Fibroblast of lung (primary cell): ENCODE results near the gene HLA-C. TPM values are rescaled to one million over a fixed set of nuclear protein-coding genes. Genes with fewer than 3 reads are reported as not detected.

ENCODE experiments used
- DNase-seq, 2 donors: peaks; one replicate each; pipeline versions ENCODE4 v3.0.0 to v3.0.0-alpha.2; 2010; ENCODE audit warnings: low read depth in 2 of 2
- H2AFZ ChIP-seq: 2 replicates; pipeline ENCODE4 v1.5.1; 2012; ENCODE audit warnings: low read length, control low read depth, inconsistent platforms
- H3K27ac ChIP-seq: 2 replicates; pipeline ENCODE4 v1.5.1; 2011; ENCODE audit warnings: low read length, control low read depth; ENCODE audit not compliant: insufficient read depth
- H3K27me3 ChIP-seq: 2 replicates; pipeline ENCODE4 v1.5.1; 2011; ENCODE audit warnings: mild to moderate bottlenecking, low read length; ENCODE audit not compliant: control insufficient read depth, insufficient read depth
- H3K36me3 ChIP-seq: 2 replicates; pipeline ENCODE4 v1.5.1; 2011; ENCODE audit warnings: low read length; ENCODE audit not compliant: control insufficient read depth, insufficient read depth
- H3K4me1 ChIP-seq: 2 replicates; pipeline ENCODE4 v1.5.1; 2011; ENCODE audit warnings: low read length; ENCODE audit not compliant: control insufficient read depth, insufficient read depth; ENCODE audit errors: extremely low read depth
- H3K4me2 ChIP-seq: 2 replicates; pipeline ENCODE4 v1.5.1; 2011; ENCODE audit warnings: low read length, control low read depth; ENCODE audit not compliant: insufficient read depth; ENCODE audit errors: extremely low read depth
- H3K4me3 ChIP-seq, 4 experiments: fragments of 200-600 bp in 1 of 4; sonication (generic) in 1 of 4; replicated peaks in 1 of 4; 2 replicates each; pipeline ENCODE4 v1.5.1; 2011 to 2016; ENCODE audit warnings: low read length in 4 of 4, low read depth in 3 of 4, mild to moderate bottlenecking in 3 of 4, control low read depth in 2 of 4, inconsistent platforms in 1 of 4, mixed read lengths in 1 of 4; ENCODE audit not compliant: insufficient read depth in 1 of 4; ENCODE audit errors: control extremely low read depth in 1 of 4
- H3K79me2 ChIP-seq: 2 replicates; pipeline ENCODE4 v1.5.1; 2012; ENCODE audit warnings: mild to moderate bottlenecking, low read length, inconsistent platforms; ENCODE audit not compliant: control insufficient read depth, insufficient read depth
- H3K9ac ChIP-seq: 2 replicates; pipeline ENCODE4 v1.5.1; 2011; ENCODE audit warnings: mild to moderate bottlenecking, low read length, control low read depth; ENCODE audit not compliant: insufficient read depth
- H3K9me3 ChIP-seq: 2 replicates; pipeline ENCODE4 v1.5.1; 2012; ENCODE audit warnings: low read depth, low read length; ENCODE audit not compliant: control insufficient read depth, insufficient read depth
- H4K20me1 ChIP-seq: 2 replicates; pipeline ENCODE4 v1.5.1; 2011; ENCODE audit warnings: low read length; ENCODE audit not compliant: control insufficient read depth, insufficient read depth; ENCODE audit errors: extremely low read depth
- EZH2 ChIP-seq: IDR thresholded peaks from 2 replicates; pipeline ENCODE4 v1.5.1; 2012; ENCODE audit warnings: low read length, control low read depth, mild to moderate bottlenecking; ENCODE audit errors: missing control alignments
- polyA plus RNA-seq, 2 donors: library from polyadenylated mRNA; depleted of rRNA in 1 of 2; stranded (reverse) in 1 of 2; unstranded in 1 of 2; fragments of >200 nt; gene quantifications; 2 replicates each; pipeline ENCODE4 v1.2.1, GENCODE V29; 2011 to 2012; ENCODE audit warnings: missing spikeins in 1 of 2
- total RNA-seq: library from RNA; depleted of rRNA; stranded (reverse); fragments of >200 nt; gene quantifications from 2 replicates; pipeline ENCODE4 v1.2.1, GENCODE V29; 2014
- TF ChIP-seq, protein P1 (sequence below), 2 donors: IDR thresholded peaks in 1 of 2; conservative IDR thresholded peaks in 1 of 2; 1 replicate in 1 of 2; 2 replicates in 1 of 2; pipeline ENCODE4 v1.5.1; 2011 to 2012; ENCODE audit warnings: low read length in 2 of 2, control low read depth in 1 of 2, inconsistent platforms in 1 of 2, low read depth in 1 of 2, mild to moderate bottlenecking in 1 of 2

The HLA-C gene
- total and polyA plus RNA-seq, 2 donors (not counting 1 experiment from before 2014, with no cell fraction given), result 193 to 274 TPM

DNA sequence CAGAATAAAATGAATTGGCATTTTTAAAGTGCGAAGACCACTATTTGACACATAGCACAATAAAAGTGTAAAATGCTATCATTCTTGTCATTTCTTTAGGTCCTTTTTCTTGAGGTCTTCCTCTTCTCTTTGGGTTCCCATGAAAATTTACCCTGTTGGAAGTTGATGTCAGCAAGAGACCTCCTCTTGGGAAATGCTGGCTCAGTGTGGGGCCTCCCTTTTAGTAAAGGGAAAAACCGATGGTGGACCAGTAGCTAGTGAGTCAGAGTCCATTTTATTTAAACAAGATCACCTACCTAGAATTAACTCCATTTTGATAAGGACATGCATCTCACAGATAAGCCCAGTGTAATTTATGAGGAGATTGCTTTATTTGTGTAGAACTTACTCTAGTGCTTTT lies 37.7 kb upstream of the HLA-C start:
- H4K20me1 ChIP-seq, result no peaks in the 10 kb centered on the region
- H3K9ac ChIP-seq, result no peak overlapping the region
- H3K9me3 ChIP-seq, result no peaks in the 10 kb centered on the region
- peaks cover 36% of the 10 kb centered on the region for H3K27me3 ChIP-seq
- H3K4me3 ChIP-seq, result no peak overlapping the region
- H3K4me2 ChIP-seq, result no peak overlapping the region
- no peak for TF ChIP-seq EZH2
- TF ChIP-seq, protein P1, sequence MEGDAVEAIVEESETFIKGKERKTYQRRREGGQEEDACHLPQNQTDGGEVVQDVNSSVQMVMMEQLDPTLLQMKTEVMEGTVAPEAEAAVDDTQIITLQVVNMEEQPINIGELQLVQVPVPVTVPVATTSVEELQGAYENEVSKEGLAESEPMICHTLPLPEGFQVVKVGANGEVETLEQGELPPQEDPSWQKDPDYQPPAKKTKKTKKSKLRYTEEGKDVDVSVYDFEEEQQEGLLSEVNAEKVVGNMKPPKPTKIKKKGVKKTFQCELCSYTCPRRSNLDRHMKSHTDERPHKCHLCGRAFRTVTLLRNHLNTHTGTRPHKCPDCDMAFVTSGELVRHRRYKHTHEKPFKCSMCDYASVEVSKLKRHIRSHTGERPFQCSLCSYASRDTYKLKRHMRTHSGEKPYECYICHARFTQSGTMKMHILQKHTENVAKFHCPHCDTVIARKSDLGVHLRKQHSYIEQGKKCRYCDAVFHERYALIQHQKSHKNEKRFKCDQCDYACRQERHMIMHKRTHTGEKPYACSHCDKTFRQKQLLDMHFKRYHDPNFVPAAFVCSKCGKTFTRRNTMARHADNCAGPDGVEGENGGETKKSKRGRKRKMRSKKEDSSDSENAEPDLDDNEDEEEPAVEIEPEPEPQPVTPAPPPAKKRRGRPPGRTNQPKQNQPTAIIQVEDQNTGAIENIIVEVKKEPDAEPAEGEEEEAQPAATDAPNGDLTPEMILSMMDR (conservative IDR thresholded peaks at IDR 0.05 in 1 of 2, IDR thresholded peaks at IDR 0.05 in 1 of 2; ENCODE audit: low read depth in 1 of 2, low read length in 2 of 2), result no peak
- H3K36me3 ChIP-seq, result no peaks in the 10 kb centered on the region
- H3K79me2 ChIP-seq, result no peaks in the 10 kb centered on the region
- DNase-seq, result no peak
- no peak overlapping the region for H2AFZ ChIP-seq
- H3K4me1 ChIP-seq, result no peaks in the 10 kb centered on the region
- H3K27ac ChIP-seq, result no peak overlapping the region

DNA sequence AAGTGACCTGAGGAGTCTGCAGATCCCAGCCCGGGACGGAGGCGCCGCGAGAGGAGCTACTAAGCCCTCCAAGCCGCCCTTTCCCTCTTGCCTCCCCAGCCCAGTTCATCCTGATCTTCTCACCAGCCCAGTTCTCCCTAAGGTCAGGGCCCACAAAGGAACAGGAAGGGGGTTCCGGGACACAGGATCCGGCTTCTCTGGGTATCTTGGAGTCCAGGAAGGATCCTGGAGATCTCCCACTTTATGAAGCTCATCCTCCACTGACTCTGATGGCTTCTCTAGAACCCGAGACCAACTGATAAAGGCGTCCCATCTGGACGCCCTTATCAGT lies 36.9 kb upstream of the HLA-C start:
- no peak overlapping the region for H3K4me3 ChIP-seq
- H3K79me2 ChIP-seq, result no peaks in the 10 kb centered on the region
- no peak for DNase-seq
- H2AFZ ChIP-seq, result no peak overlapping the region
- H3K27me3 ChIP-seq, result peaks cover 38% of the 10 kb centered on the region
- H3K9ac ChIP-seq, result no peak overlapping the region
- no peaks in the 10 kb centered on the region for H3K36me3 ChIP-seq
- no peak overlapping the region for H3K27ac ChIP-seq
- TF ChIP-seq, protein P1 (conservative IDR thresholded peaks at IDR 0.05 in 1 of 2, IDR thresholded peaks at IDR 0.05 in 1 of 2; ENCODE audit: low read depth in 1 of 2, low read length in 2 of 2), result no peak
- no peak for TF ChIP-seq EZH2
- no peaks in the 10 kb centered on the region for H3K4me1 ChIP-seq
- no peak overlapping the region for H3K4me2 ChIP-seq
- no peaks in the 10 kb centered on the region for H4K20me1 ChIP-seq
- H3K9me3 ChIP-seq, result no peaks in the 10 kb centered on the region

DNA sequence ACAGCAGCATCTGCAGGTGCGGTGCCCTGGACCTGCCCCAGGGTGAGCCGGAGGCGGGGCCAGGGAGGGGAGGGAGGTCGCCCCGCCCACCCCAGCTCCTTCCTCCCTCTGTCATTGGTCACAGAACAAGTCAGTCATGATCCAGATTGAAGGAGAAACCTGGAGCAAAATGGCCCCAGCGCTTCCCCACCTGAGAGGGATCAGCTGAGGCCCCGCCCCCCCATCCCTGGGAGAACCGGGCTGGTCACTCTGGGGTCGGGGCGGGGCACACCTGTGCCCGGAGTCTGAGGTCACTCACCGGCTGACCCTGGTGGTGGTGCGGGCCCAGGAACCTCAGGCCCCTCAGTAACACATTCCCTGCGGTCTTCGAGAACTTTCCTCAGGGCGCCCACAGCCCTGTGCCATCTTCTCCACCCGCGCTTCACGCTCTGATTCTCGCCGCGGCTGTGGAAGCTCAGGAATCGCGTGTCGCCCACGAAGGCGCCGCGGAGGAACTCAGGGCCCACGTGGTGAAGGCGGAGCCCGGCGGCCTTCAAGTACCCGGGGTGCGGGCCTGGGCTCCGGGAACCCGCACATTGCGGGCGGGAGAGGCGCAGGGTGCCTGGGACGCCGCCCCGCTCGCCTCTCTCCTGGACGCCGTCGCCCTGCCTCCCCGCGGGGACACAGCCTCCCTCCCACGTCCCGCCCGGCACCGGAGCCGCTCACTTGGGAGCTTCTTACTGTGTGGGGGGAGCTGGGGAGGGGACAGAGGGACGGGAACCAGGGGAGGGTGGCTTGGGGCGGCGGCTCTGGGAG lies 36.4 kb upstream of the HLA-C start:
- H3K27ac ChIP-seq, result no peak overlapping the region
- H3K4me2 ChIP-seq, result no peak overlapping the region
- no peak overlapping the region for H3K4me3 ChIP-seq
- DNase-seq, result no peak
- no peaks in the 10 kb centered on the region for H3K9me3 ChIP-seq
- H4K20me1 ChIP-seq, result no peaks in the 10 kb centered on the region
- no peaks in the 10 kb centered on the region for H3K79me2 ChIP-seq
- peaks cover 42% of the 10 kb centered on the region for H3K27me3 ChIP-seq
- H3K36me3 ChIP-seq, result no peaks in the 10 kb centered on the region
- H3K9ac ChIP-seq, result no peak overlapping the region
- TF ChIP-seq, protein P1 (conservative IDR thresholded peaks at IDR 0.05 in 1 of 2, IDR thresholded peaks at IDR 0.05 in 1 of 2; ENCODE audit: low read depth in 1 of 2, low read length in 2 of 2), result no peak
- no peak for TF ChIP-seq EZH2
- H2AFZ ChIP-seq, result no peak overlapping the region
- no peaks in the 10 kb centered on the region for H3K4me1 ChIP-seq
